Measurements from ENCODE around the gene ZNF407.

Gene ZNF407

GRCh38 chr18:74661008-74661407, 63.3 kb downstream of the ZNF407 start:
- no peak overlapping the region for H3K4me3 ChIP-seq (replicated peaks in 1 of 2; ENCODE audit: low read depth in 2 of 2, low read length in 2 of 2)
- no peak for DNase-seq (ENCODE audit: low read depth in 2 of 2)
- no peak for TF ChIP-seq CTCF (IDR thresholded peaks at IDR 0.05; ENCODE audit: low read depth, low read length)

- TF ChIP-seq CTCF (IDR thresholded peaks at IDR 0.05; ENCODE audit: low read depth, low read length), result no peak
- no peak for DNase-seq (ENCODE audit: low read depth in 2 of 2)
- H3K4me3 ChIP-seq (replicated peaks in 1 of 2; ENCODE audit: low read depth in 2 of 2, low read length in 2 of 2), result no peak overlapping the region
Observed at GRCh38 chr18:74661691-74662090, 64.0 kb downstream of the ZNF407 start.

- TF ChIP-seq CTCF (IDR thresholded peaks at IDR 0.05; ENCODE audit: low read depth, low read length), result no peak
- H3K4me3 ChIP-seq (replicated peaks in 1 of 2; ENCODE audit: low read depth in 2 of 2, low read length in 2 of 2), result no peak overlapping the region
- DNase-seq (ENCODE audit: low read depth in 2 of 2), result no peak
Observed at GRCh38 chr18:74662622-74663021, 65.0 kb downstream of the ZNF407 start.

GRCh38 chr18:74665346-74665745, 67.7 kb downstream of the ZNF407 start:
- no peak for TF ChIP-seq CTCF (IDR thresholded peaks at IDR 0.05; ENCODE audit: low read depth, low read length)
- DNase-seq (ENCODE audit: low read depth in 2 of 2), result no peak
- no peak overlapping the region for H3K4me3 ChIP-seq (replicated peaks in 1 of 2; ENCODE audit: low read depth in 2 of 2, low read length in 2 of 2)

- no peak overlapping the region for H3K4me3 ChIP-seq (replicated peaks in 1 of 2; ENCODE audit: low read depth in 2 of 2, low read length in 2 of 2)
- no peak for DNase-seq (ENCODE audit: low read depth in 2 of 2)
- TF ChIP-seq CTCF (IDR thresholded peaks at IDR 0.05; ENCODE audit: low read depth, low read length), result no peak
Observed at GRCh38 chr18:74665905-74666304, 68.2 kb downstream of the ZNF407 start.

GRCh38 chr18:74669136-74669798, 71.6 kb downstream of the ZNF407 start:
- H3K4me3 ChIP-seq (replicated peaks in 1 of 2; ENCODE audit: low read depth in 2 of 2, low read length in 2 of 2), result no peak overlapping the region
- no peak for DNase-seq (ENCODE audit: low read depth in 2 of 2)
- TF ChIP-seq CTCF (IDR thresholded peaks at IDR 0.05; ENCODE audit: low read depth, low read length), result no peak

- DNase-seq (ENCODE audit: low read depth in 2 of 2), result no peak
- no peak overlapping the region for H3K4me3 ChIP-seq (replicated peaks in 1 of 2; ENCODE audit: low read depth in 2 of 2, low read length in 2 of 2)
- TF ChIP-seq CTCF (IDR thresholded peaks at IDR 0.05; ENCODE audit: low read depth, low read length), result no peak
Observed at GRCh38 chr18:74672371-74672770, 74.7 kb downstream of the ZNF407 start.
